Caco-2 (cell line): ENCODE results near the gene MAP3K9. TPM values are rescaled to one million over a fixed set of nuclear protein-coding genes. Genes with fewer than 3 reads are reported as not detected.

Experiments used
- BruUV-seq: library from RNA; stranded (reverse); fragments of 400-500 nt; replicated peaks from 2 replicates; lab custom pipeline; 2021; lab: Mats Ljungman, UMichigan
- CTCF ChIA-PET: fragments of 300-600 bp; sonication (Branson Sonifier 250); formaldehyde crosslinking; loops from one replicate; lab custom pipeline; 2022; ENCODE audit warnings: antibody characterized with exemption; lab: Charles Lee
- POLR2A ChIA-PET: fragments of 300-600 bp; sonication (Branson Sonifier 250); formaldehyde crosslinking; loops from one replicate; lab custom pipeline; 2022; ENCODE audit warnings: antibody characterized with exemption; lab: Charles Lee
- DNase-seq, 2 experiments: peaks; one replicate each; pipeline versions ENCODE4 v3.0.0 to v3.0.0-alpha.2; 2020 to 2022
- H3K27me3 ChIP-seq: replicated peaks from 2 replicates; pipeline ENCODE4 v1.6.0; 2011; ENCODE audit warnings: low read length; ENCODE audit not compliant: control insufficient read depth, insufficient read depth
- H3K36me3 ChIP-seq: 2 replicates; pipeline ENCODE4 v1.5.1; 2011; ENCODE audit warnings: low read length; ENCODE audit not compliant: control insufficient read depth, insufficient read depth
- H3K4me1 ChIP-seq: fragments of 250-450 bp; sonication (Bioruptor Pico); 2 replicates; pipeline ENCODE4 v1.5.1; 2020; ENCODE audit warnings: mild to moderate bottlenecking
- H3K4me3 ChIP-seq: 2 replicates; pipeline ENCODE4 v1.5.1; 2011; ENCODE audit warnings: low read depth, mild to moderate bottlenecking, control low read depth, low read length
- H3K9me3 ChIP-seq: fragments of 250-450 bp; sonication (Bioruptor Pico); 2 replicates; pipeline ENCODE4 v1.5.1; 2020; ENCODE audit warnings: mild to moderate bottlenecking, moderate library complexity
- H3K27ac Mint-ChIP-seq: one replicate; pipeline ENCODE4 v1.8.0; 2022; ENCODE audit warnings: mixed read lengths; ENCODE audit not compliant: unreplicated experiment
- H3K27me3 Mint-ChIP-seq: one replicate; pipeline ENCODE4 v1.8.0; 2022; ENCODE audit warnings: mixed read lengths; ENCODE audit not compliant: insufficient read depth, unreplicated experiment
- H3K36me3 Mint-ChIP-seq: one replicate; pipeline ENCODE4 v1.8.0; 2022; ENCODE audit warnings: mild to moderate bottlenecking, mixed read lengths; ENCODE audit not compliant: insufficient read depth, unreplicated experiment
- H3K4me1 Mint-ChIP-seq: one replicate; pipeline ENCODE4 v1.8.0; 2022; ENCODE audit warnings: low read depth, mixed read lengths; ENCODE audit not compliant: unreplicated experiment
- H3K4me3 Mint-ChIP-seq: one replicate; pipeline ENCODE4 v1.8.0; 2022; ENCODE audit warnings: mild to moderate bottlenecking, moderate library complexity, mixed read lengths; ENCODE audit not compliant: unreplicated experiment
- H3K9me3 Mint-ChIP-seq: one replicate; pipeline ENCODE4 v1.8.0; 2022; ENCODE audit warnings: mixed read lengths; ENCODE audit not compliant: unreplicated experiment
- CTCF ChIP-seq, 2 experiments: fragments of 200-600 bp in 1 of 2; IDR thresholded peaks; 1 replicate in 1 of 2; 2 replicates in 1 of 2; pipeline versions ENCODE4 v1.5.1 to v1.8.0; 2011 to 2022; ENCODE audit warnings: antibody characterized with exemption in 1 of 2, control low read depth in 1 of 2, inconsistent platforms in 1 of 2, low read depth in 1 of 2, low read length in 1 of 2, mild to moderate bottlenecking in 1 of 2, moderate library complexity in 1 of 2; ENCODE audit not compliant: insufficient read depth in 1 of 2, severe bottlenecking in 1 of 2, unreplicated experiment in 1 of 2
- intact Hi-C: fragments of 100-400 bp; cut with micrococcal nuclease; formaldehyde crosslinking; loops from one replicate; pipeline ENCODE4 v1.10.0; 2022; ENCODE audit not compliant: unreplicated experiment
- total RNA-seq: library from RNA; stranded (reverse); gene quantifications from 2 replicates; pipeline ENCODE4 v1.2.3, GENCODE V29; 2022

MAP3K9 gene
- total RNA-seq, 1 experiment from 2014 or later = 19.5 TPM

GRCh38 chr14:70802379-70802778 is 6.9 kb downstream of the MAP3K9 start:
- no TSS peak for BruUV-seq
- H3K4me3 Mint-ChIP-seq = no peak overlapping the region
- intact Hi-C loops = no loop called here
- H3K27ac Mint-ChIP-seq = no peak overlapping the region
- no peak for TF ChIP-seq CTCF (IDR thresholded peaks at IDR 0.05; ENCODE audit: insufficient read depth in 1 of 2, low read depth in 1 of 2, low read length in 1 of 2, severe bottlenecking in 1 of 2, unreplicated experiment in 1 of 2)
- peaks cover 15% of the 10 kb centered on the region for H3K4me1 Mint-ChIP-seq
- no peak for DNase-seq
- no peaks in the 10 kb centered on the region for H3K9me3 ChIP-seq
- ChIA-PET POLR2A (no interaction called here), CTCF (no interaction called here)
- H3K27me3 ChIP-seq = no peaks in the 10 kb centered on the region
- H3K4me1 ChIP-seq = peaks cover 13% of the 10 kb centered on the region
- H3K9me3 Mint-ChIP-seq = no peaks in the 10 kb centered on the region
- no peaks in the 10 kb centered on the region for H3K27me3 Mint-ChIP-seq
- no peaks in the 10 kb centered on the region for H3K36me3 ChIP-seq
- H3K36me3 Mint-ChIP-seq = peaks cover 19% of the 10 kb centered on the region
- H3K4me3 ChIP-seq = no peak overlapping the region

GRCh38 chr14:70801836-70802235 is 7.5 kb downstream of the MAP3K9 start:
- intact Hi-C loops = no loop called here
- no peak overlapping the region for H3K4me3 ChIP-seq
- no peaks in the 10 kb centered on the region for H3K36me3 ChIP-seq
- H3K27me3 Mint-ChIP-seq = no peaks in the 10 kb centered on the region
- no peaks in the 10 kb centered on the region for H3K9me3 ChIP-seq
- H3K4me1 Mint-ChIP-seq = peaks cover 15% of the 10 kb centered on the region
- peaks cover 13% of the 10 kb centered on the region for H3K4me1 ChIP-seq
- no peak for DNase-seq
- H3K36me3 Mint-ChIP-seq = peaks cover 19% of the 10 kb centered on the region
- POLR2A ChIA-PET = no interaction called here
- no peak overlapping the region for H3K4me3 Mint-ChIP-seq
- H3K27me3 ChIP-seq = no peaks in the 10 kb centered on the region
- BruUV-seq = no TSS peak
- CTCF ChIA-PET = no interaction called here
- TF ChIP-seq CTCF (IDR thresholded peaks at IDR 0.05; ENCODE audit: insufficient read depth in 1 of 2, low read depth in 1 of 2, low read length in 1 of 2, severe bottlenecking in 1 of 2, unreplicated experiment in 1 of 2) = no peak
- H3K27ac Mint-ChIP-seq = peak overlapping the region; percentile 13
- H3K9me3 Mint-ChIP-seq = no peaks in the 10 kb centered on the region

- Mint-ChIP-seq H3K36me3 (peaks cover 31% of the 10 kb centered on the region), H3K9me3 (no peaks in the 10 kb centered on the region), H3K27ac (no peak overlapping the region), H3K27me3 (no peaks in the 10 kb centered on the region), H3K4me1 (peaks cover 3% of the 10 kb centered on the region), H3K4me3 (no peak overlapping the region)
- peaks cover 1% of the 10 kb centered on the region for H3K36me3 ChIP-seq
- TF ChIP-seq CTCF (IDR thresholded peaks at IDR 0.05; ENCODE audit: insufficient read depth in 1 of 2, low read depth in 1 of 2, low read length in 1 of 2, severe bottlenecking in 1 of 2, unreplicated experiment in 1 of 2) = no peak
- DNase-seq = no peak
- intact Hi-C loops = no loop called here
- no peak overlapping the region for H3K4me3 ChIP-seq
- no peaks in the 10 kb centered on the region for H3K9me3 ChIP-seq
- H3K27me3 ChIP-seq = no peaks in the 10 kb centered on the region
- BruUV-seq = no TSS peak
- ChIA-PET POLR2A (no interaction called here), CTCF (no interaction called here)
- peaks cover 2% of the 10 kb centered on the region for H3K4me1 ChIP-seq
These were observed 12.8 kb downstream of the MAP3K9 start for GRCh38 chr14:70796551-70796950.
